Fibroblast of mammary gland (primary cell): ENCODE results near the gene TSHZ2.
"Not testable (repeated sequence)": the region's sequence is repeated elsewhere in the genome, so short reads cannot be mapped to it uniquely, and the experiment has no call there.

Experiments
- DNase-seq: peaks from one replicate; pipeline ENCODE4 v3.0.0-alpha.2; 2010; ENCODE audit warnings: low read depth
- H3K4me3 ChIP-seq: 2 replicates; pipeline ENCODE4 v1.5.1; 2011; ENCODE audit warnings: low read depth, mild to moderate bottlenecking, low read length, moderate library complexity; ENCODE audit not compliant: control insufficient read depth
- TF ChIP-seq, protein P1 (sequence below): conservative IDR thresholded peaks from 2 replicates; pipeline ENCODE4 v1.5.1; 2011; ENCODE audit warnings: low read depth, low read length, inconsistent platforms; ENCODE audit not compliant: control insufficient read depth, insufficient read depth

The TSHZ2 gene

DNA sequence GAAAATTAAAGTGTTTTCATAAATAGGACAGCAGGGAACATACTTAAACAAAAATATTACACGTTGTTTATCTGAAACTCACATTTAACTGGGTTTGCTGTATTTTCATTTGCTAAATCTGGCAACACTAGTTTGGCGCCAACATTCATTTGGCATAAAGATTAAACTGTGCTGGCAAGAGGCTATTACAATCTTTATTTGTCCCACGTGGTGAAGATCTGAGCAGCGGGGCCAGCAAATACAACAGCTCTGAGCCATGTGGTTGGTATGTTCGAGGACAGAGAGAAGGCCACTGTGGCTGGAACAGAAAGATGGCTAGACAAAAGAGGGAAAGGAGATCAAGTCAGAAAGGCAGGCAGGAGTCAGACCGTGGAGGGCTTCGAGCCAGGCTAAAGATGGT is 387.3 kb downstream of the TSHZ2 start:
- DNase-seq: no peak
- TF ChIP-seq, protein P1, sequence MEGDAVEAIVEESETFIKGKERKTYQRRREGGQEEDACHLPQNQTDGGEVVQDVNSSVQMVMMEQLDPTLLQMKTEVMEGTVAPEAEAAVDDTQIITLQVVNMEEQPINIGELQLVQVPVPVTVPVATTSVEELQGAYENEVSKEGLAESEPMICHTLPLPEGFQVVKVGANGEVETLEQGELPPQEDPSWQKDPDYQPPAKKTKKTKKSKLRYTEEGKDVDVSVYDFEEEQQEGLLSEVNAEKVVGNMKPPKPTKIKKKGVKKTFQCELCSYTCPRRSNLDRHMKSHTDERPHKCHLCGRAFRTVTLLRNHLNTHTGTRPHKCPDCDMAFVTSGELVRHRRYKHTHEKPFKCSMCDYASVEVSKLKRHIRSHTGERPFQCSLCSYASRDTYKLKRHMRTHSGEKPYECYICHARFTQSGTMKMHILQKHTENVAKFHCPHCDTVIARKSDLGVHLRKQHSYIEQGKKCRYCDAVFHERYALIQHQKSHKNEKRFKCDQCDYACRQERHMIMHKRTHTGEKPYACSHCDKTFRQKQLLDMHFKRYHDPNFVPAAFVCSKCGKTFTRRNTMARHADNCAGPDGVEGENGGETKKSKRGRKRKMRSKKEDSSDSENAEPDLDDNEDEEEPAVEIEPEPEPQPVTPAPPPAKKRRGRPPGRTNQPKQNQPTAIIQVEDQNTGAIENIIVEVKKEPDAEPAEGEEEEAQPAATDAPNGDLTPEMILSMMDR: no peak
- no peak overlapping the region for H3K4me3 ChIP-seq

DNA sequence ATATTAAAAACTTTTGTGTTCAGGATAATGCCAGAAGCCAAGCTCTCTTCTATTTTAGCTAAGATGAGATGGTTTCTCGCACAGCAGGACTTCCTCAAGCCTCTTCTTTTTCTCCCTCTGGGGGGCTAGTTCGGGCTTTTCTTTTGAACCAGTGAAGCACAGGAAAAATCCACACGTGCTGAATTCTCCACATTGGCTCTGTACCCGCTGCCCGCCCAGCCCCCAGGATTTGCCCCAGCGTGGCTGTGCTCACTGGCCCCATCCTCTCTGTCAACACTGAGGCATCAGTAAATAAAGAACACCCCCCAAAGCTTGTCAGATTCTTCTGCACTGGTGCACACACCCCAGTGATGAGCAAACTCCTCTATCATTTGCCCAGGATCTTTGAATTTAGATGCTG is 388.7 kb downstream of the TSHZ2 start:
- DNase-seq: no peak
- no peak overlapping the region for H3K4me3 ChIP-seq
- TF ChIP-seq, protein P1: no peak

DNA sequence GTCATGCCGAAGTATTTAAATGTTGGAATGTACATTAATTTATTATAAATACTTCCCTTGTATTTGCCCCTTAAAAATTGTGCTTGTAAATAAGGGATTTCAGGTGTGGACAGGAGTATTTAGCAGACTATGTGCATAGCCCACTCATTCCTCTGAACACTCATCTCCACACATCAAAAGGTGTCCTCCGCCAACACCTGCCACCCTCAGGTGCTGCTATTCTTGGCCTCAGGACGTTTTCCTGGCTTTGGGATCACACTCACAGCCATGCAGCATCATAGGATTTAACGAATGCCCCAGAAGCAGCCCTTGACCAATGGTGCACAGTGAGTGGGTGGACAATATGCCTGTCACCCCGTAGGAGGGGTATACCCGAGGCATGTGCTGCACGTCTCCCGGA is 390.6 kb downstream of the TSHZ2 start:
- TF ChIP-seq, protein P1: no peak

DNA sequence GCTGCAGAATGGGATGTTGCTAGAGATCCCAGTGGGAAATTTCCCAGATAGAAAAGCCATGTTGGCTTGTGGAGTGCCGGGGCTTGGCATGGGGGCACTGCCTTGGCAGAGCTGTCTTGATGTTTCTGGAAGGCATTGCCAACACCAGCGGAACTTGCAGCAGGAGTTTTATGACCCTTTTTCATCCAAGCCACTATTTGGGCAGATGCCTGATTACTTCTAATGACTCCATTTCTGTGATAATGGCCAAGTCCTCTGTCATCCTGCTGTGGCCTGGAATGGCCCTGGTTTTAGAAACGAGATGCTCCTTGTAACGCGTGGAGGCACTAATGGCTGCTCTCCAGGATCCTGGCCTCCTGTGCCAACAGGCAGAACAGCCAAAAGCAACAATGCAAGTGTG is 392.5 kb downstream of the TSHZ2 start:
- H3K4me3 ChIP-seq: no peak overlapping the region
- DNase-seq: no peak
- TF ChIP-seq, protein P1: no peak

More for the DNA sequence above, 390.6 kb downstream of the TSHZ2 start:
- DNase-seq: no peak
- no peak overlapping the region for H3K4me3 ChIP-seq

DNA sequence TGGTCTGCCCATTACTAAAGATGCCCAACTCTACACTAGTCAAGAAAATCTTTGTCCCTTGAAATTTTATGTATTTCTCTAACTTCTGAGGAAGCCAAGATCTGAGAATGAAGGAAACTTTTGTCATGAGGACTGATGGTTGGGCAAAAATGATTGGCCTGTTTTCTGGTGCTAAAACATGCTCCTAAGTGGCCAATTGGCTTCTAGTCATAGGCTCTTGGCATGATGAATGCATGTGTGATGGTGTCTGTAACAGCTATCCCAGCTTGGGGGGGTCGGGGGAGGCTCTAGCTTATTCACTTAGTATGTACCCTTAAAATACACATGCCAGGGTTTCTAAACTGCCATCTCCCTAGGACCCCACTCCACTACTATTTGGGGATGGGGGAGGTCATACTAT is 392.9 kb downstream of the TSHZ2 start:
- no peak for DNase-seq
- TF ChIP-seq, protein P1: no peak
- H3K4me3 ChIP-seq: no peak overlapping the region

DNA sequence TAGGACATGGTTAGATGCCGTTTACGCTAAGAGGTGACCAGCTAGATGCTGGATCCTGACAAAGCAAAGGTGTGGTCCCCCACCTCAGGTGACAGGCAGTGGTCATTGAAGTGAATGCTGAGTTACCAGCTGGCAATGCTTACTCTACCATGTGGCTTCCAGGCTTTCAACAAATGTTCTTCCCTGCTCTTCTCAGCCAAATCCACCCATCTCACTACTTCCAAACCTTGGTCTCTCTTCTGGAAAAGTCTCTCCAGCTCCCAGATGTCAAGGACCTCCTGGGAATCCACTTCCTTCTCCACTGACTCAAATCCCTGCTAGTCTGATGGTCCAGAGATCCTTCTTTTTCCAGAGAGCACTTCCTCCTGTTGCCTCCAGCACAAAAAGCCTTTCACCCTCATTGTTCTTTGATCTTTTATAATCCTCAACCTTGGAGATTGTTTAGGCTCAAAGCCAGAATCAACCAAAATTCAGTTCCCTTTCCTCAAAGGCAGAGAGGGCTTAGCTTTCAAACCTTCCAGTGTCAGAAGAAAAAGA is 393.4 kb downstream of the TSHZ2 start:
- TF ChIP-seq, protein P1: no peak
- no peak overlapping the region for H3K4me3 ChIP-seq
- no peak for DNase-seq

DNA sequence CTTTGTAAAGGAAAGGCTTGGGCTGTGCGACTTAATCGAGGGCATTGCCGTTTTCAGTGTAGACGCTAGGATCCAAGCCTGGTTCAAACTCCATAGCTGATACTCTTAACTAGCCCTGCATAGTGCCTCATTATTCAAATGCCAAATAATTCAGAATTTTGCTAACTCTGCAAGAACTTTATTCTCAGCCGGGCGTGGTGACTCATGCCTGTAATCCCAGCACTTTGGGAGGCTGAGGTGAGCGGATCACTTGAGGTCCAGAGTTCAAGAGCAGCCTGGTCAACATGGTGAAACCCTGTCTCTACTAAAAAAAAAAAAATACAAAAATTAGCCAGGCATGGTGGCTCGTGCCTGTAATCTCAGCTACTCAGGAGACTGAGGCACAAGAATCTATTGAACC is 394.8 kb downstream of the TSHZ2 start:
- DNase-seq, H3K4me3 ChIP-seq: not testable (repeated sequence)
